NCI-H187 treated with DMSO at 0.1 percent for 48 hours (cell line): ENCODE data around the gene FAM120B.

Experiments
- DNase-seq: peaks from one replicate; lab custom pipeline; 2025; lab: John Stamatoyannopoulos, UW

The FAM120B gene

DNA sequence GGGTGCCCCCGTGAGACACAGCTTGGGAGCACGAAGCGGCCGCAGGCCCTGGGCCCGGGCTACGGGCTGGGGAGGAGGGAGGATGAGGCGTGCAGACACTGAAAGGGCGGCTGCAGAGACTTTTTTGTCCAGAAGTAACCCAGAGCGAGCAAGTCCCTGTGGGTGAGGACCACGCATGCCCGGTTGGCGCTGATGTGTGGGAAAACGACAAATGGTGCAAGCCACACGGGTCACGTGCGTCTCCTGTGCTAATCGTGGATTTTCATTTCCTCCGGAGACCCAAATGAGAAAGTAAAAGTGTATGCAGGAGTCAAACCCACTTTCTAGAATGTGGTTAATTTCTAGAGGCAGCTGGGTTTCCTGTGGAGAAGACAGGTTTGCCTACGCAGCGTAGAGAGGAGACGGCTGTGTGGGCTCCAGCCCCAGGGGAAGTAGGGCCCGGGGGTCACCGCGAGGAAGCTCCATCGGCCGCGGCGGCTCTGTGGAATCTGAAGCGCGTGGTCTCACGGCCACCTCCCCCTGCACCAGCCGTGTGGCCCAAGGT lies 34.7 kb upstream of the FAM120B start:
- DNase-seq: no peak

DNA sequence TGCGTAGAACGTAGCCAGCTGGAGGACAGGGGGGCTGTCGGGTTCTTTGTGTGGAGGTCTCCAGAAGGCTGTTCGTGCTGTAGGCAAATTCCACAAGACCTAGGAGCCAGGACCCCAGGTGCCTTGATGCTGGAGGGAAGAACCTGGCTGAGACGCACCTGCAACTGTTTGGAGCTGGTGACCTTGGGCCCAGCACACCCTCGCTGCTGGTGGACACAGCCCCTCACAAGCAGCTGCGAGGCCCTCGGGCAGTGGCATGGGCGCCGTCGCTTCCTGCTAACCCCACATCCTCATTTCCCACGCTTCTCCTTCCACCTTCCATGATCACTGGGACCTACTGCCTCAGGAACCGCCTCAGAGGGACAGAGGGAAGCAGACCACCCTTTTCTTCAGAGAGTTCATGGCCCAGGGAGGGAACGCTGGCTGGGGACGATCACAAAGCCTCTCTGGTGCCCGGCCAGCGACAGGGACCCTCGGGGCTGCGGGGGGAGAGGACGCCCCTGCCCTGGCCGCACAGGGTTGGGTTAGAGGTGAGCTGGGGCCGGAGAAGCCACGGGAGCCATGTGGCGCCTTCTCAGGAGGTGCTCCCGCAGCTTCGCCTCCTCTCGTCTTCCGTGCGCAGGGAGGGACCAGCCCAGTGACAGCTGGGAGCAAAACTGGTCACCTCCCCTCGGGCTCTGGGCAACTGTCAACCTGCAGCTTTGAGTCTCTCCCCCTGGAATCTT lies 34.1 kb upstream of the FAM120B start:
- no peak for DNase-seq

DNA sequence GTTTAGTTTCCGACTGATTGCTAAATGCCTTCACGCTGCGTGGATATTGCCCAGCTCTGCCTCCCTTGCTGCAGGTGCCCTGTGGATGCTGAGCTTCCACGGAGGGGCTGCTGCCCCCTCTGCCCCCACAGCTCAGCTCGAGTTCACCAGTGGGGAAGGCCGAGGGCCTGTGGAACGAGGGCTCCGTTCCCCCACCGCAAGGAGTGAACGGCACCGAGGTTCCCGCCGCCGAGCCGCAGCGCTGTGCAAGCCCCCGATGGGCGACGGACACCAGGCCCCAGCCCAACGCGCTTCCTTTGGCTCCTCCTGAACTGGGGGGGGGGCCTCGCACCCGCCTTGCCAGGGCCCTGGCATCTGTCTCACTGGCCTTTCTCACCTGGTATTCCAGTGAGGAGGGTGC lies 33.4 kb upstream of the FAM120B start:
- DNase-seq: no peak

DNA sequence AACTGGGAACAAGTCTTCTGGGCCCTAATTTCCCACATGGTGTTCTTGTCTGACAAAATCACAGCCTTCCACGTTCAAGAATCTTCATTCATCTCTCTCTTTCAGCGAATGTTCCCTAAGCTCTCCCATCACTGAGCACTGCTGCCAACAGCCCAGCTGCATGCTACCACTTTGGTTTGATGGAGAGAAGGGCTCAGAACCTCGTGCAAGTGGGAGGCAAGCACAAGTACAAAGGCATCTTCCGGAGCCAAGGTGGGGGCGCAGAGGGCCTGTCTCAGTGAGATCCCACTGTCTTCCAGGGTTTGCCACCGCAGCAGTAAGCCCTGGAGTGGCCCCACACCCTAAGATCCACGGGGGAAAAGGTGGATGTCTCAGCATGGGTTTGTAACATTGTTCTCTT lies 32.9 kb upstream of the FAM120B start:
- DNase-seq: no peak

DNA sequence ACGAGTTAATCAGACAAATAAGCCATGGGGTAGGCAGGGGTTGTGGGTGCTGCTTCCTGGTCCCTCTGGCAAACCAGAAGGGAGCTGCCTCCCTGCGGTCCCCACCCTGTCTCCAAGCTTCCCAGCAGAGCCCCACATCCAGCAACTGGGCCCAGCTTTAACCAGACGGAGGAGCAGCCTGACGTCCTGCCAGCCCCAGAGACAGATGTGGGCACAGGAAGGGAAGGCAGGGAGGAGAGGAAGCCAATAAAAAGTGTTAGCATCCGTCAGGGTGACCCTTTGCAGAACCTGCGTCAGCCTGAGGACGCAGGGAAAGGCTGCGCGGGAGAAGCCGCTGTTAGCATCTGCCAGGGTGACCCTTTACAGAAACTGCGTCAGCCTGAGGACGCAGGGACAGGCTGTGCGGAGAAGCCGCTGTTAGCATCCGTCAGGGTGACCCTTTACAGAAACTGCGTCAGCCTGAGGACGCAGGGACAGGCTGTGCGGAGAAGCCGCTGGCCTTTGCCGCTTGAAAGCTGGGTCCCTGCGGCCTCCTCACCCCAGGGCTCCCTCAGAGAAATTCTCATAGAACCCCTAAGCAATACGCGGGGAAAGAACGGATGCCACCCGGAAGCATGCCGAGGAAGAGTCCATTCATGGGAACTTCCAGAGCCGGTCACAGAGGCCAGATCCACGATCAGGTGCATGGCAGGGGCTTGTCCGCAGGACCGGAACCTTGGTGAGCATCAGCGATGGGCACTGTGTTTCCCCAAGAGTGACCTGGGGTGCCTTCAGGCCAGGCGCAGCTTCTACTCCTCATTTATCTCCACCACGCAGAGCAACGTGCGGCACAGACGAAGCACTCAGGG lies 31.6 kb upstream of the FAM120B start:
- no peak for DNase-seq

DNA sequence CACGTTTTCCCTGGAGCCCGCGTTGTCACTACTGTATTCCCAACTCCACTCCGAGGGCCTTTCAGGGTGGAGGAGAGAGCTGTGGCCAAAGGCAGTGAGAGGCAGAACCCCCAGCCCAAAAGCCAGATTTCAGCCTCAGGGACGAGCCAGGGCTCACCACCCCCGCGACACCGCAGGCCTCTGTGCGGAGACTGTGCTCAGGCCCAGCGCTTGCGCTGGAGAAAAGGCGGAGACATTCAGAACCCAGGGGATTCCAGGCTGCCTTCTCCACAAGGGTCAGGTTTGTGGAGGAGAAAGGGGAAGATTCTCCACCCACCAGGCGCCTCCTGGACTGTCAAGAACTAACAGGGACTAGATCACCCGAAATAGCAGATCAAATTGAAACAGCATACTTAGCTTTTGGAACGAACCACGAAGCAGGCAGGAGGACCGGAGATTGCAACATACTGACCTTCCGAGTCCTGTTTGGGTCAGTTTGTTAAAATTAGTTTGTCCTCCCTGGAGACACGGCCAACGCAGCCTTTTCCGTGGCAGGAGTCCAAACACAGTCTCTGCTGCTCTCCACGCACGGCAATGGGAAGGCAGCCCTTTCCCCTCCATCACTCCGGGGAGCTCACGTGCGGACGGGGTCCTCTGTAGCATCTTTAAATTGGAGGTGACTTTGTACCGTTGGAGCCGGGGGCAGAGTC lies 30.0 kb upstream of the FAM120B start:
- DNase-seq: no peak

DNA sequence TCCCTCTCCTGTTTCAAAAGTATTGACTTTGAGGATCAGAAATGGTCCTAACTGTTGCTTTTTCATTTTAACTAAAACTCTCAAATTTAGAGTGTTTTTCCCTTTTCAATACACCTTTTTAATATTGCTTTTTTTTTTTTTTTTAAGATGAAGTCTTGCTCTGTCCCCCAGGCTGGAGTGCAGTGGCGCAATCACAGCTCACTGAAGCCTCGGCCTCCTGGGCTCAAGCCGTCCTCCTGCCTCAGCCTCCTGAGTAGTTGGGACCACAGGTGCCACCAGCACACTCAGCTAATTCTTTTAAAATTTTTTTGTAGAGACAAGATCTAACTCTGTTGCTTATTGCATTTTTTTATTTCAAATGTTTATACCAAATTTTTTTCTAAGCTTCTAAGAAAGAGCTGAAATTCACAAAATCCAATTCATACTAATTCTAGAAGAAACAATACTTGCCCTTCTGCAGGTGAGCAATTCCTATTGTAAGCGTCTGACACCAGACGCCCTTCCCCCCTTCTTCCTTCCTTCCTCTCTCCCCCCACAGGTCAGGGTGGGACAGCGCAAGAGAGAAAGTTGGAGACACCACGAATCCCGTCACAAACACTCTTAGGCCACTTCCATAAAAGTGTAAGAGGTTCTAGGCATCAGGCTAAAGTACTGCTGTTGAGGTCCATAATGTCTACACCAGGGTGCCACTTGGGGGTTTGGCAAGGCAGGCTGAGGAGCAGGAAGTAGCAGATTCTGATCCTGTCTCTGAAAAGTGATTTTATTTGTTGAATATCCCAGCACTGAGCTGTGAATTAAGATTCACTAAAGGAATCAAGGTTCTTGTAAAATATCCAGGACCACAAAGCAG lies 28.4 kb upstream of the FAM120B start:
- no peak for DNase-seq

DNA sequence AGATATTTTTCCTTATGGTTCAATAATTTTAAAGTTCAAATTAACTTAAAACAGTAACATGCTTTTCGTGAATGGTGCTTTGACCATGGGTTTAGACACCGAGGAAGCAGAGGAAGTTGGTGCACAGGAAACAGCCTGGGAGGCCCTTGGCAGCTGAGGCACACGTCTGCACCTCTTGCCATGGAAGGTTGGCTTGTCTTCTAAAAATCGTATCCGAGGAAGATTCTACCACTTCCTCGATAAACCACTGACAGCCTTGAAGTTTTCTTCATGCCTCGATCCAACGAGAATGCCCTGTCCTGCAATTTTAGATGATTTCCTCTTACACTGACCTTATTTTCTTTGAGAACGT lies 27.8 kb upstream of the FAM120B start:
- DNase-seq: no peak

DNA sequence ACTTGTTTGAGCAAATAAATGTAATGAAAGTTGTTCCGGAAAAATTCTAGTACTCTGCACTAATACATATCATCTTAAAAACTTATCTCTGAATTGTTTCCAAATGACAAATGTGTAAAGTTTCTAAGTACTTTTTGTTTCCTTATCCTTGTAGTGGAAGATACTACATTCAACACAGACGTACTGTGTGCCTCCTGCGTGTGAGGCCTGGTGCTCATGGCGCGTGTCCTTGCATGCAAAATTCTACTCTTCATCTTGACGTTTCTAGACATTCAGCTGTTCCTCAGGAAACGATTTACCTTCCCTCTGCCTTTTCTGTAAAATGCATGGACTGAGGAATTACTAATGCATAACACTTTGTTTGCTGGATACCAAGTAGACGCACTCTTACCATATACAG lies 27.1 kb upstream of the FAM120B start:
- DNase-seq: no peak

DNA sequence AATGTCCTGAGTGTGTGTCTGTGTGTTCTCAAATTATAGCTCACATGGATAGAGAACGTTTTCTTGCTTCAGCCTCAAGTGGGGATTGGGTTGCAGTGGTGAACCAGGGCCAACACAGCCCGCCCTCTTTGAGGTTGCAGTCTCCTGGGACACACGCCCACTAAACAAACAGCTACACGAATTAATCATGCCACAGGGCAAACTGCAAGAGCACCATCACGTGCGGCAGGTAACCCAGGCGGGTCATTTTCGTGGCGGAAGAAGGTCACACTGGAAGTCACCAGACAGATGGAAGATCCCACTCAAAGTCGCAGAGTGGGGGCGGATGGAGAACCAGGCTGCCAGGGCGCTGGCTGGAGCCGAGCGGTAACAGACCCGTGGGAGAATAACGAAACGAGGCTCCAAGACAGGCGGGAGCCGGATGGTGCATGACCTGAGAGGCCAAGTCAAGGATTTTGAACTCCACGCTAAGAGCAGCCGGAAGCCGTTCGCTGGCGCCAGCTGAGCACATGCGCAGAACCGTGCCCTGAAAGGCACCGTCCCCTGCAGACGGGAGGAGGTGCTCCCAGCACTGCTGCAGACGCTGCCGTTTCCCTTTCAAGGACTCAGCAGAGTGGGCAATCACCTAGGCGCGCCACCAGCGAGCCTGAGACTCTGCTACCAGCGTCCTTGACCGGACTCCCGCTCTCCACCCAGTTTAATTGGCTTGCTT lies 26.4 kb upstream of the FAM120B start:
- peak; percentile 97 for DNase-seq

DNA sequence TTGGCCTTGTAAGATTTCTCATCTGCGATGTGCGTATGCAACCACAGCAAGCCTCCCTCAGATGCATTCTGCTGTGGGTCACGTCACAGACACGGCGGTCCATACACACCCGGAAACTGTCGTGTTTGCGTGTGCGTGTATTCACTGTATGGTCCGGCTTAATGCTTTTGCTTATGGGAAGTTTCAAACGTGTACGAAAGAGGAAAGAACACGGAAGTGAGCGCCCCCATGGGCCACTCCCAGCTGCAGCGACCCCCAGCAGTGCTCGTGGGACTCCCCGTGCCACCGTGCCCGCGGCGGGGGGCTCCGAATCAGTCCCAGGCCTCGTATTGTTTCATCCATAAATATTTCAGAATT lies 25.9 kb upstream of the FAM120B start:
- no peak for DNase-seq

DNA sequence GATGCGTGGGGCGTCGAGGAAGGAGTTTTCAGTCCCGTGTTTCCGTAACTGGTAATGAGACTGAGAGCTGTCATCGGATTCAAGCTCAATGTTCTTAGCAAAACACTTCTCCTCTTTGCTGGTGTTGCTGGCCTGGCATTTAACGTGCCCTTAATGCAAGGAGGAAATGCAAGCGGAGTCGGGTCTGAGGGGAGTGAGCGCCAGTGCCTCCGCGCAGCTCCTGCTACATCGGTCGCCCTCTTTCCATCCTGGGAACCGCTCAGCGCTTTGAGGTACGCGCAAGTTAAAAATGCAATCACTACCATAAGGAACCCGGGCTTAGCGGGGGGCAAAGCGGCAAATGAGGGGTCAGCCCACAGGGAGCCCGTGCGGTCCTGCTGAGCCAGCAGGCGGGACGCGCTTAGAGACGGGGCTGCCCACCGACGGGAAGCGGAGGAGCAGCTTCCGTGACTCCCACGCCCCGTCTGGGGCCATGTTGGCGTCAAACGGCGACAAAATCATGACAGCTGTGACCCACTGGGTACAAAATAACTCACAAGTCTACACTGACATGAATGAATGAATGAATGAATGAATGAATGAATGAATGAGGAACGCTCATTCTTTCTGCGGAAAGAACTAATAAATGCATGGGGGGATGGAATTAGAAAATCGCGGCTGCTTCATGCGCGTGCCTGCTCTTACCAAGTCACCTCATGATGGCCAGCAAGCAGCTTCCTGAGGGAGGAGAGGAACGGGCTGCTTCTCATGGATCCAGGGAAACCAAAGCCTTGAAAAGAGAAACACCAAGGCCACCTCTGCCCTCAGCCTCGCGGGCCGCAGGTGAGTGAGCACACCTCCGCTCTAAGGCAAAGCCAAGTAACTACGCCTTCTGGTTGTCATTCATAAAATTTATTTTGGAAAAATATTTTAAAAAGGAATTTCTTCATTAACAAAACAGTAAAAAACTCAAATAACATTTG lies 24.9 kb upstream of the FAM120B start:
- DNase-seq: no peak

DNA sequence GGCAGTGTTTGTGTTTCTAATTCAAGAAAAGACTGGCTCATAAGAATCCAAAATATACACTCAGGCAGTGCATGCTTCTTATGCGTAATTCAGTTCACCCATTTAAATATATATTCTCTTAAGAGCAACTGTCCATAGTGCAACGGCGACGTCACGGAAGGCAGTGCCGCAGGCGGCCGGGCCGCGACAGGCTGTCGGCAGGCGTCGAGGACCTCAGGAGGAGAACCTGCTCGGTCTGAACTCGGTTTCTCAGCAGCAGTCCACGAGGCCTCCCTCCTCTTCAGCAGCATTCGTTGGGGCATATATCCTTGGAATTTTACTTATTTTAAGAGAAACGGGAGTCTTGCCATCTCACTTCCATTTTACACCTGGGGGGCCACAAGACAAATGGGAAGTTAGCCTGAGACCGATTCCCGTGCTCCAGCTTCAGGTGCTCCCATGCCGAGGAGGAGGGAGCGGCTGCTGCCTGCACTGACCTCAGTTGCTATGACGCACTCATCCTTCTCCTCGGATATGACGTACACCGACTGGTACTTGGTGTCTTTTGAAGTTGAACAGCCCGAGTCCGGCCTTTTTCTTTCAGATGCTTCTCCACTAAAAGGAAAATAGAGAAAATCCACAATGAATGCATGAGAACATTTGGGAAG lies 23.9 kb upstream of the FAM120B start:
- no peak for DNase-seq

DNA sequence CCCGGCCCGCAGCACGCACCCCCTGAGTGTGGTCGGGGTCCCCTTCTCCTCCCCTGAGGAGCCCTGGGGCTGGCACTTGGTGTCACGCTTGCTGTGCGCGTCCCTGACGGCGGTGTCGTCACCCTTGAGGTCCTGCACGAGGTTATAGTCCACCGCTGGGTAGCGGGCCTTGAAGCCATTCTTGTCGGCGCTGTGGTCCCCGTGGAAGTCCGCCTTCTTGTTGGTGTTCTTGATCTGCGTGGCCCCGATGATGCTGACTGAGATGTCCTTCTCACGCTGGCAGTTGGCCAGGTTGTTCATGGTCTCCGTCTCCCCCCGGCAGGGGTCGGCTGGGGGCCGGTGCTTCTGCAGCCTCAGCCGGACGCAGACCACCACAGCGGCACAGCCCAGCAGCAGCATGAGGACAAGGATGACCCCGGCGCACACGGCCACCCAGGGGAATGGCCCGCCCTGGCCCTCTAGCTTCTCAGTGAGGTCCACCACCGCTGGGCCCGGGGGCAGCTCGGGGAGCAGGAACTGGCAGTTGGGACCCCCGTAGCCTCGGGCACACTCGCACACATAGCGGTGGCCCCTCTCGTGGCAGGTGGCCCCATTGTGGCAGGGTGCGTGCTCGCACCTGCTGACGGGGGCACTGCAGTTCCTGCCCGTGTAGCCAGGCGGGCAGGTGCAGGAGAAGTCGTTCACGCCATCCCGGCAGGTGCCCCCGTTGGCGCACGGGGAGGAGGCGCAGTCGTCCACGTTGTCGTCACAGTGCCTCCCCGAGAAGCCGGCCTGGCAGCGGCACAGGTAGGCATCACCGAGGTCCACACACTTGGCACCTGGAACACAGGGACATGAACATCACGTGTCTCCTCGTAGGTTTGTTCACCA lies 23.1 kb upstream of the FAM120B start:
- no peak for DNase-seq

DNA sequence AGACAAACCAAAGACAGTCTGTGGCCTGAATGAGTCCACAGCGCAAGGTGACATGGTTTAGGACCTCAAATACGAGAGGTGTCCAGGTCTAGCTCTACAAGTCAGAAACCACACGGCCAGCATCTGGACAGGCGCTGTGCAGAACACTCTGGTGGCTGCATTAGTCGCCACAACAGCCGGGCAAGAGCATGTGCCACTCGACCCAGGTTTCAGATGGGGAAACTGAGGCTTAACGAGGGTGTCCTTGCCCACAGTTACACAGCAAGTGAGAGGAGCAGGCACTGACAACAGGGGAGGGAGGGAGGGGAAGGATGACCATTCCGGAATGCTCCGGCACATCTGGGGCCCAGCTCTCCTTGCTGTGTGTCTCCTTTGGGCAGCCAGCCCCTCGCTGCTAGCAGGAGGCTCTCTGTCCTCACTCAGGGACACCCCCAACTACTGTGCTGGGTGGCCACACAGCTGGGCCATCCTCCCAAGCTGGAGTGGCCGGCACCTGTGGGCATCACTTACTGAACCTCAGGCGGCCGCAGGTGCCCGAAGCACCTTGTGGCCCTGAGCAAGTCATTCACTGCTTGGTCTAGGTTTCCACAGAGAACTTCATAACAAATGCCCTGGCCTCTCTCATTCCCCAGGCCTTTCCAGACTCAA lies 22.3 kb upstream of the FAM120B start:
- DNase-seq: no peak

DNA sequence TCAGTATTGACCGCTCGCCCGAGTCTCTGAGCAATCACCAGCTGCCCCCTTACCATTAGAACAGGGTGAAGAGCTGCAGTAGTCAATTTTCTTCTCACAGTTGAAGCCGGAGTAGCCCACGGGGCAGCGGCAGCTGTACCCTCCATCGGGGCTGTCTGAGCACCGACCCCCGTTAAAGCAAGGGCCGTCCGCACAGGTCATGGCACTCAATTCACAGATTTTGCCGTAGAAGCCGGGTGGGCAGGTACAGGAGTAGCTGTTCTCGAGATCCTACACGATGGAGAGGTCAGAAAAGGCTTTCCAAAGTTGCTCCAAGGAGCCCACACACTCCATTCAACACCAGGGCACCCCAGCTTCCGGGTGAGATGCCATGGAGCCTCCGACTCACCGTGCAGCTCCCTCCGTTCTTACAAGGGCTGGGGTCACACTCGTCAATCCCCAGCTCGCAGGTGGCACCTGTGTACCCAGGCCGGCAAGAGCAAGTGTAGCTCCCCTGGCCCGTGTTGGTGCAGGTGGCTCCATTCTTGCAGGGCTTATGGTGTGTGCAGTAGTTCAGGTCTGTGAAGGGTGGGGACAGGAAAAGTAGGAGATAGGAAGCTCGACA lies 21.6 kb upstream of the FAM120B start:
- no peak for DNase-seq

DNA sequence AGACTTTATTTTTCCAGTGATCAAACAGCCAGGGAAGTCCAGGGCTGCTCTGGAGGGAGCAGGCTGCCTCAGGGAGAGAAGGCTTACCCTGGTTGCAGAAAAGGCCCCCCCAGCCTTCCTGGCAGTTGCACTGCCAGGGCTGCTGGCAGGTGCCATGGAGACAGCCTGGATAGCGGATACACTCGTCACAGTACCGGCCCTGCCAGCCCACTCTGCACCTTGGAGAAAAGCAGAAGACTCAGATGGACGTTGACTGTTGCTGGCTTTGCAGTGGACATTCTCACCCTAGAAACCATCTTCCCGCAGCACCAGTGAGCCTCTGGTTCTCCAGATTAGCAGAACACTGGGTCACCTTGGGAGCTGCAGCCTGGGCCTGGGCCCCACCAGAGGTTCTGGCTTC lies 21.1 kb upstream of the FAM120B start:
- DNase-seq: no peak
